LNCAP (cell line): ENCODE measurements around the gene KCNC1.

Experiments
- CTCF ChIP-seq: fragments of 450-650 bp; IDR thresholded peaks from 2 replicates; pipeline ENCODE4 v1.5.1; 2017; ENCODE audit warnings: mild to moderate bottlenecking

KCNC1 gene

GRCh38 chr11:17831228-17831627 lies 96.6 kb downstream of the KCNC1 start:
- TF ChIP-seq CTCF, result no peak

- no peak for TF ChIP-seq CTCF
These were observed 97.3 kb downstream of the KCNC1 start for GRCh38 chr11:17831883-17832282.
